ENCODE results near the gene DLEC1. TPM values are rescaled to one million over a fixed set of nuclear protein-coding genes. Genes with fewer than 3 reads are reported as not detected.
"Not testable (repeated sequence)": the region's sequence is repeated elsewhere in the genome, so short reads cannot be mapped to it uniquely, and the experiment has no call there.

The DLEC1 gene
- polyA plus RNA-seq, 1 donor from 2014 or later: 0.25 TPM

DNA sequence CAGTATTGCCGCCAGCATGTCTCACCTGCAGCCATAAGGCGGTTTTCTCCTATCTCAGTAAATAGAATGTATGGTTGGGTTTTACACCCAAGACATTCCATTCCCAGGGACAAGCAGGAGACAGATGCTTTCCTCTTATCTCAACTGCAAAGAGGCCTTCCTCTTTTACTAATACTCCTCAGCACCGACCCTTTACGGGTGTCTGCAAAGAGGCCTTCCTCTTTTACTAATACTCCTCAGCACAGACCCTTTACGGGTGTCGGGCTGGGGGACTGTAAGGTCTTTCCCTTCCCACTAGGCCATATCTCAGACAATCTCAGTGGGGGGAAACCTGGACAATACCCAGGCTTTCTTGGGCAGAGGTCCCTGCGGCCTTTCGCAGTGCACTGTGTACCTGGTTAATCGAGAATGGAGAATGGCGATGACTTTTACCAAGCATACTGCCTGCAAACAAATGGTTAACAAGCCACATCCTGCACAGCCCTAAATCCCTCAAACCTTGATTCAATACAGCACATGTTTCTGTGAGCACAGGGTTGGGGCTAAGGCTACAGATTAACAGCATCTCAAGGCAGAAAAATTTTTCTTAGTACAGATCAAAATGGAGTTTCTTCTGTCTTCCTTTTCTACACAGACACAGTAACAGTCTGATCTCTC, 96.7 kb downstream of the DLEC1 start:
- peak; percentile 20 for TF ChIP-seq MXI1 (conservative IDR thresholded peaks at IDR 0.05; ENCODE audit: poor library complexity, severe bottlenecking)
- not testable (repeated sequence) for H3K9me3 ChIP-seq (ENCODE audit: low read length); H3K79me2 ChIP-seq (replicated peaks; ENCODE audit: insufficient read depth, low read length); H4K20me1 ChIP-seq (ENCODE audit: insufficient read depth); H3K36me3 ChIP-seq (ENCODE audit: insufficient read depth, low read length); H3K9me2 ChIP-seq (ENCODE audit: insufficient read depth, low read length); H3F3A ChIP-seq (ENCODE audit: insufficient read depth, low read length, poor library complexity, severe bottlenecking)
- H2AFZ ChIP-seq (ENCODE audit: low read depth, low read length): peak overlapping the region; percentile 73
- H3K27me3 ChIP-seq (ENCODE audit: insufficient read depth, low read depth, low read length): peaks cover 20% of the 10 kb centered on the region
- peak overlapping the region; percentile 82 for H3K4me2 ChIP-seq (ENCODE audit: low read length)
- H3K9ac ChIP-seq (ENCODE audit: low read length): peak overlapping the region; percentile 80
- H3K4me3 ChIP-seq (ENCODE audit: low read length): peak overlapping the region; percentile 93
- peak overlapping the region; percentile 42 for H3K27ac ChIP-seq (ENCODE audit: low read length)

DNA sequence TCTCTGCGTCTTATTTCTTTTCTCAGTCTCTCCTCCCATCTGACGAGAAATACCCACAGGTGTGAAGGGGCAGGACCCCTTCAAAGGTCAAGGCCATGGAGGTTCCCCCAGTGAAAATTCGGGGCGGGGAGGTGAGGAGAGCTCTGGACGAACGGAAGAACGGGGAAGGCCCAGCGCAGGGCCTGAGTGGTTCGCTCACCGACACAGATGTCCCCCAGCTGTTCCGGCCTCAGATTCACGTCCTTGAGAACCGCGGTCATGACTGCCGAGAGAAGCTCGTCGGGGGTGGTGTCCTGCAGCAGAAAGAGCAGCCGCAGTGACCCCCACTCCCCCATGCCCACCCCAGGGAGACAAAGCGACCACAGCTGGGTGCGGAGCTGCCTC, 97.4 kb downstream of the DLEC1 start:
- H3K79me2 ChIP-seq (replicated peaks; ENCODE audit: insufficient read depth, low read length): peaks cover 7% of the 10 kb centered on the region
- no peaks in the 10 kb centered on the region for H3K9me2 ChIP-seq (ENCODE audit: insufficient read depth, low read length)
- H3K4me3 ChIP-seq (ENCODE audit: low read length): peak overlapping the region; percentile 93
- H2AFZ ChIP-seq (ENCODE audit: low read depth, low read length): peak overlapping the region; percentile 73
- peak overlapping the region; percentile 80 for H3K9ac ChIP-seq (ENCODE audit: low read length)
- H3K36me3 ChIP-seq (ENCODE audit: insufficient read depth, low read length): no peaks in the 10 kb centered on the region
- peak overlapping the region; percentile 42 for H3K27ac ChIP-seq (ENCODE audit: low read length)
- peaks cover 20% of the 10 kb centered on the region for H3K27me3 ChIP-seq (ENCODE audit: insufficient read depth, low read depth, low read length)
- H4K20me1 ChIP-seq (ENCODE audit: insufficient read depth): no peaks in the 10 kb centered on the region
- no peaks in the 10 kb centered on the region for H3F3A ChIP-seq (ENCODE audit: insufficient read depth, low read length, poor library complexity, severe bottlenecking)
- peak overlapping the region; percentile 82 for H3K4me2 ChIP-seq (ENCODE audit: low read length)
- no peaks in the 10 kb centered on the region for H3K9me3 ChIP-seq (ENCODE audit: low read length)
- TF ChIP-seq, protein P1, sequence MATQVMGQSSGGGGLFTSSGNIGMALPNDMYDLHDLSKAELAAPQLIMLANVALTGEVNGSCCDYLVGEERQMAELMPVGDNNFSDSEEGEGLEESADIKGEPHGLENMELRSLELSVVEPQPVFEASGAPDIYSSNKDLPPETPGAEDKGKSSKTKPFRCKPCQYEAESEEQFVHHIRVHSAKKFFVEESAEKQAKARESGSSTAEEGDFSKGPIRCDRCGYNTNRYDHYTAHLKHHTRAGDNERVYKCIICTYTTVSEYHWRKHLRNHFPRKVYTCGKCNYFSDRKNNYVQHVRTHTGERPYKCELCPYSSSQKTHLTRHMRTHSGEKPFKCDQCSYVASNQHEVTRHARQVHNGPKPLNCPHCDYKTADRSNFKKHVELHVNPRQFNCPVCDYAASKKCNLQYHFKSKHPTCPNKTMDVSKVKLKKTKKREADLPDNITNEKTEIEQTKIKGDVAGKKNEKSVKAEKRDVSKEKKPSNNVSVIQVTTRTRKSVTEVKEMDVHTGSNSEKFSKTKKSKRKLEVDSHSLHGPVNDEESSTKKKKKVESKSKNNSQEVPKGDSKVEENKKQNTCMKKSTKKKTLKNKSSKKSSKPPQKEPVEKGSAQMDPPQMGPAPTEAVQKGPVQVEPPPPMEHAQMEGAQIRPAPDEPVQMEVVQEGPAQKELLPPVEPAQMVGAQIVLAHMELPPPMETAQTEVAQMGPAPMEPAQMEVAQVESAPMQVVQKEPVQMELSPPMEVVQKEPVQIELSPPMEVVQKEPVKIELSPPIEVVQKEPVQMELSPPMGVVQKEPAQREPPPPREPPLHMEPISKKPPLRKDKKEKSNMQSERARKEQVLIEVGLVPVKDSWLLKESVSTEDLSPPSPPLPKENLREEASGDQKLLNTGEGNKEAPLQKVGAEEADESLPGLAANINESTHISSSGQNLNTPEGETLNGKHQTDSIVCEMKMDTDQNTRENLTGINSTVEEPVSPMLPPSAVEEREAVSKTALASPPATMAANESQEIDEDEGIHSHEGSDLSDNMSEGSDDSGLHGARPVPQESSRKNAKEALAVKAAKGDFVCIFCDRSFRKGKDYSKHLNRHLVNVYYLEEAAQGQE (IDR thresholded peaks at IDR 0.05; ENCODE audit: borderline replicate concordance): no peak
- TF ChIP-seq POLR2AphosphoS5 (IDR thresholded peaks at IDR 0.05) (no peak), EP300 (conservative IDR thresholded peaks at IDR 0.05; ENCODE audit: poor library complexity, severe bottlenecking) (no peak), EZH2 (IDR thresholded peaks at IDR 0.05; ENCODE audit: borderline replicate concordance, insufficient read depth, low read length, poor library complexity, severe bottlenecking) (no peak), SMC3 (conservative IDR thresholded peaks at IDR 0.05; ENCODE audit: poor library complexity) (no peak), MXI1 (conservative IDR thresholded peaks at IDR 0.05; ENCODE audit: poor library complexity, severe bottlenecking) (no peak), TAF1 (IDR thresholded peaks at IDR 0.05; ENCODE audit: low read depth) (no peak), RAD21 (conservative IDR thresholded peaks at IDR 0.05) (no peak)
- TF ChIP-seq, protein P2, sequence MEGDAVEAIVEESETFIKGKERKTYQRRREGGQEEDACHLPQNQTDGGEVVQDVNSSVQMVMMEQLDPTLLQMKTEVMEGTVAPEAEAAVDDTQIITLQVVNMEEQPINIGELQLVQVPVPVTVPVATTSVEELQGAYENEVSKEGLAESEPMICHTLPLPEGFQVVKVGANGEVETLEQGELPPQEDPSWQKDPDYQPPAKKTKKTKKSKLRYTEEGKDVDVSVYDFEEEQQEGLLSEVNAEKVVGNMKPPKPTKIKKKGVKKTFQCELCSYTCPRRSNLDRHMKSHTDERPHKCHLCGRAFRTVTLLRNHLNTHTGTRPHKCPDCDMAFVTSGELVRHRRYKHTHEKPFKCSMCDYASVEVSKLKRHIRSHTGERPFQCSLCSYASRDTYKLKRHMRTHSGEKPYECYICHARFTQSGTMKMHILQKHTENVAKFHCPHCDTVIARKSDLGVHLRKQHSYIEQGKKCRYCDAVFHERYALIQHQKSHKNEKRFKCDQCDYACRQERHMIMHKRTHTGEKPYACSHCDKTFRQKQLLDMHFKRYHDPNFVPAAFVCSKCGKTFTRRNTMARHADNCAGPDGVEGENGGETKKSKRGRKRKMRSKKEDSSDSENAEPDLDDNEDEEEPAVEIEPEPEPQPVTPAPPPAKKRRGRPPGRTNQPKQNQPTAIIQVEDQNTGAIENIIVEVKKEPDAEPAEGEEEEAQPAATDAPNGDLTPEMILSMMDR (IDR thresholded peaks at IDR 0.05; ENCODE audit: poor library complexity, severe bottlenecking): no peak
